MM.1S (cell line): ENCODE data around the gene WFIKKN2.

Experiments
- DNase-seq: peaks from one replicate; pipeline ENCODE4 v3.0.0-alpha.2; 2015
- H2AFZ ChIP-seq: fragments of 300-600 bp; sonication (generic); 2 replicates; pipeline ENCODE4 v1.6.0; 2016; ENCODE audit warnings: antibody characterized with exemption, low read length
- H3F3A ChIP-seq: fragments of 300-600 bp; sonication (generic); 2 replicates; pipeline ENCODE4 v1.6.1; 2016; ENCODE audit warnings: mild to moderate bottlenecking, antibody characterized with exemption, low read length, moderate library complexity, mixed read lengths; ENCODE audit not compliant: insufficient read depth
- H3K27ac ChIP-seq: fragments of 300-600 bp; sonication (generic); 2 replicates; pipeline ENCODE4 v1.5.1; 2016; ENCODE audit warnings: mild to moderate bottlenecking, low read length
- H3K27me3 ChIP-seq: fragments of 300-600 bp; sonication (generic); replicated peaks from 2 replicates; pipeline ENCODE4 v1.6.0; 2016; ENCODE audit warnings: low read length; ENCODE audit not compliant: insufficient read depth
- H3K36me3 ChIP-seq: fragments of 300-600 bp; sonication (generic); replicated peaks from 2 replicates; pipeline ENCODE4 v1.6.1; 2016; ENCODE audit warnings: mild to moderate bottlenecking, low read length, mixed read lengths; ENCODE audit not compliant: insufficient read depth
- H3K4me1 ChIP-seq: fragments of 300-600 bp; sonication (generic); 2 replicates; pipeline ENCODE4 v1.6.1; 2016; ENCODE audit warnings: low read length, mixed read lengths
- H3K4me2 ChIP-seq: fragments of 300-600 bp; sonication (generic); 2 replicates; pipeline ENCODE4 v1.6.0; 2016; ENCODE audit warnings: low read depth, low read length
- H3K4me3 ChIP-seq: fragments of 300-600 bp; sonication (generic); 2 replicates; pipeline ENCODE4 v1.5.1; 2016; ENCODE audit warnings: low read length, mixed read lengths
- H3K79me2 ChIP-seq: fragments of 300-600 bp; sonication (generic); 2 replicates; pipeline ENCODE4 v1.6.1; 2016; ENCODE audit warnings: mixed run types, low read length, mixed read lengths
- H3K9ac ChIP-seq: fragments of 300-600 bp; sonication (generic); 2 replicates; pipeline ENCODE4 v1.6.1; 2016; ENCODE audit warnings: low read length, mixed read lengths
- H3K9me2 ChIP-seq: fragments of 300-600 bp; sonication (generic); replicated peaks from 2 replicates; pipeline ENCODE4 v1.6.1; 2016; ENCODE audit warnings: mild to moderate bottlenecking, low read length, mixed read lengths; ENCODE audit not compliant: insufficient read depth
- H3K9me3 ChIP-seq: fragments of 300-600 bp; sonication (generic); replicated peaks from 2 replicates; pipeline ENCODE4 v1.6.1; 2016; ENCODE audit warnings: mild to moderate bottlenecking, low read length, mixed read lengths; ENCODE audit not compliant: insufficient read depth
- H4K20me1 ChIP-seq: fragments of 300-600 bp; sonication (generic); 2 replicates; pipeline ENCODE4 v1.6.1; 2016; ENCODE audit warnings: mild to moderate bottlenecking, low read length, moderate library complexity, mixed read lengths; ENCODE audit not compliant: insufficient read depth
- EZH2 ChIP-seq: fragments of 300-600 bp; sonication (generic); optimal IDR thresholded peaks from 2 replicates; pipeline ENCODE3; 2017; ENCODE audit warnings: low read depth, mild to moderate bottlenecking, antibody characterized with exemption, low read length, mixed read lengths
- EZH2phosphoT487 ChIP-seq: fragments of 300-600 bp; sonication (generic); IDR thresholded peaks from 2 replicates; pipeline ENCODE4 v1.6.1; 2018; ENCODE audit warnings: antibody characterized with exemption, low read length
- TF ChIP-seq, protein P1 (sequence below): fragments of 300-600 bp; sonication (generic); IDR thresholded peaks from 2 replicates; pipeline ENCODE4 v1.5.1; 2016; ENCODE audit warnings: antibody characterized with exemption, low read length, mixed read lengths

The WFIKKN2 gene

GRCh38 chr17:50829332-50829731, 6.1 kb upstream of the WFIKKN2 start:
- peaks cover 43% of the 10 kb centered on the region for H3K4me1 ChIP-seq
- H3K4me3 ChIP-seq = peak overlapping the region; percentile 40
- H2AFZ ChIP-seq = peak overlapping the region; percentile 74
- no peaks in the 10 kb centered on the region for H4K20me1 ChIP-seq
- H3K9ac ChIP-seq = peak overlapping the region; percentile 74
- no peaks in the 10 kb centered on the region for H3K36me3 ChIP-seq
- H3K27me3 ChIP-seq = no peaks in the 10 kb centered on the region
- no peak for TF ChIP-seq EZH2phosphoT487
- TF ChIP-seq EZH2 = no peak
- TF ChIP-seq, protein P1, sequence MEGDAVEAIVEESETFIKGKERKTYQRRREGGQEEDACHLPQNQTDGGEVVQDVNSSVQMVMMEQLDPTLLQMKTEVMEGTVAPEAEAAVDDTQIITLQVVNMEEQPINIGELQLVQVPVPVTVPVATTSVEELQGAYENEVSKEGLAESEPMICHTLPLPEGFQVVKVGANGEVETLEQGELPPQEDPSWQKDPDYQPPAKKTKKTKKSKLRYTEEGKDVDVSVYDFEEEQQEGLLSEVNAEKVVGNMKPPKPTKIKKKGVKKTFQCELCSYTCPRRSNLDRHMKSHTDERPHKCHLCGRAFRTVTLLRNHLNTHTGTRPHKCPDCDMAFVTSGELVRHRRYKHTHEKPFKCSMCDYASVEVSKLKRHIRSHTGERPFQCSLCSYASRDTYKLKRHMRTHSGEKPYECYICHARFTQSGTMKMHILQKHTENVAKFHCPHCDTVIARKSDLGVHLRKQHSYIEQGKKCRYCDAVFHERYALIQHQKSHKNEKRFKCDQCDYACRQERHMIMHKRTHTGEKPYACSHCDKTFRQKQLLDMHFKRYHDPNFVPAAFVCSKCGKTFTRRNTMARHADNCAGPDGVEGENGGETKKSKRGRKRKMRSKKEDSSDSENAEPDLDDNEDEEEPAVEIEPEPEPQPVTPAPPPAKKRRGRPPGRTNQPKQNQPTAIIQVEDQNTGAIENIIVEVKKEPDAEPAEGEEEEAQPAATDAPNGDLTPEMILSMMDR = no peak
- DNase-seq = peak; percentile 30
- H3K79me2 ChIP-seq = no peaks in the 10 kb centered on the region
- no peaks in the 10 kb centered on the region for H3K9me3 ChIP-seq
- H3K4me2 ChIP-seq = peak overlapping the region; percentile 92
- H3F3A ChIP-seq = peaks cover 34% of the 10 kb centered on the region
- H3K9me2 ChIP-seq = no peaks in the 10 kb centered on the region
- H3K27ac ChIP-seq = peak overlapping the region; percentile 98

GRCh38 chr17:50830352-50830751, 5.0 kb upstream of the WFIKKN2 start:
- H3F3A ChIP-seq = peaks cover 34% of the 10 kb centered on the region
- H3K27me3 ChIP-seq = no peaks in the 10 kb centered on the region
- TF ChIP-seq EZH2 = no peak
- no peak for TF ChIP-seq EZH2phosphoT487
- H3K4me3 ChIP-seq = no peak overlapping the region
- no peaks in the 10 kb centered on the region for H3K9me2 ChIP-seq
- H3K27ac ChIP-seq = peak overlapping the region; percentile 98; the same call in 1 of the 2 replicates
- no peak for DNase-seq
- no peak overlapping the region for H3K9ac ChIP-seq
- no peaks in the 10 kb centered on the region for H3K9me3 ChIP-seq
- no peaks in the 10 kb centered on the region for H4K20me1 ChIP-seq
- H2AFZ ChIP-seq = no peak overlapping the region
- H3K36me3 ChIP-seq = no peaks in the 10 kb centered on the region
- no peaks in the 10 kb centered on the region for H3K79me2 ChIP-seq
- peaks cover 43% of the 10 kb centered on the region for H3K4me1 ChIP-seq
- no peak overlapping the region for H3K4me2 ChIP-seq

DNA sequence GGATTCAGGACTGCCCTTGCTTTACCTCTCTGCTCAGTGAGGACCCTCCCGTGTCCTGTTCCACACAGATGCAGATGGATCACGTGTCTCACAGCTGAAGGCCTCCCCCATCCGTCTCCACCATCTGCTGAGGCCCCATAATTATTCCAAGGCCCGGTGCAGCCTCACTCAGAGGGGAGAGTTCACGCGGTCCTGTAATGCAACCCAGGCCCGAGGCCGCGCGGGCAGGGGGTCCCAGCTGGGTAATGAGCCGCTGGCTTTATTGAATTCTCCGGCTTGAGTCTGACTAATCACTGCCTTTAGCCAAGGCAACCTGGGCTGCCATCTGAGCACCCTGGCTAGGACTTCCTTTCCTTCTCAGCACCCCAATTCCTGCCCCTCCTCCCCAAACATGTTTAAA, 4.4 kb upstream of the WFIKKN2 start:
- no peak for TF ChIP-seq EZH2
- no peak for TF ChIP-seq EZH2phosphoT487
- TF ChIP-seq, protein P1 = no peak
- H2AFZ ChIP-seq = no peak overlapping the region

GRCh38 chr17:50831471-50831928, 3.9 kb upstream of the WFIKKN2 start:
- no peaks in the 10 kb centered on the region for H3K27me3 ChIP-seq
- H4K20me1 ChIP-seq = no peaks in the 10 kb centered on the region
- TF ChIP-seq, protein P1 = no peak
- TF ChIP-seq EZH2 (no peak), EZH2phosphoT487 (no peak)
- no peaks in the 10 kb centered on the region for H3K9me2 ChIP-seq
- no peak overlapping the region for H3K27ac ChIP-seq
- no peak overlapping the region for H3K4me3 ChIP-seq
- no peaks in the 10 kb centered on the region for H3K9me3 ChIP-seq
- H3K4me2 ChIP-seq = no peak overlapping the region
- no peaks in the 10 kb centered on the region for H3K36me3 ChIP-seq
- no peaks in the 10 kb centered on the region for H3K79me2 ChIP-seq
- no peak for DNase-seq
- H2AFZ ChIP-seq = no peak overlapping the region
- peaks cover 43% of the 10 kb centered on the region for H3K4me1 ChIP-seq
- H3K9ac ChIP-seq = no peak overlapping the region
- peaks cover 34% of the 10 kb centered on the region for H3F3A ChIP-seq

More for the DNA sequence above, 4.4 kb upstream of the WFIKKN2 start:
- Histone ChIP-seq H4K20me1 (no peaks in the 10 kb centered on the region), H3K9me2 (no peaks in the 10 kb centered on the region), H3K79me2 (no peaks in the 10 kb centered on the region), H3K4me2 (no peak overlapping the region), H3K4me1 (peaks cover 43% of the 10 kb centered on the region), H3K27me3 (no peaks in the 10 kb centered on the region), H3K4me3 (no peak overlapping the region), H3K27ac (no peak overlapping the region), H3K36me3 (no peaks in the 10 kb centered on the region), H3F3A (peaks cover 34% of the 10 kb centered on the region), H3K9ac (no peak overlapping the region), H3K9me3 (no peaks in the 10 kb centered on the region)
- no peak for DNase-seq
